ENCODE measurements around the gene ADAMTS12.

The ADAMTS12 gene

GRCh38 chr5:33611877-33612276 is 279.9 kb downstream of the ADAMTS12 start:
- in situ Hi-C loops (cut with MboI; ENCODE audit: low sequenced_read_pairs): no loop called here

- in situ Hi-C loops (cut with MboI; ENCODE audit: low sequenced_read_pairs): no loop called here
These were observed 283.3 kb downstream of the ADAMTS12 start for GRCh38 chr5:33608344-33609041.

- in situ Hi-C loops (cut with MboI; ENCODE audit: low sequenced_read_pairs): no loop called here
These were observed 287.3 kb downstream of the ADAMTS12 start for GRCh38 chr5:33604503-33604902.

GRCh38 chr5:33601881-33602280 is 289.9 kb downstream of the ADAMTS12 start:
- in situ Hi-C loops (cut with MboI; ENCODE audit: low sequenced_read_pairs): no loop called here

GRCh38 chr5:33595303-33595702 is 296.5 kb downstream of the ADAMTS12 start:
- in situ Hi-C loops (cut with MboI; ENCODE audit: low sequenced_read_pairs): no loop called here

GRCh38 chr5:33594006-33594405 is 297.8 kb downstream of the ADAMTS12 start:
- in situ Hi-C loops (cut with MboI; ENCODE audit: low sequenced_read_pairs): no loop called here

GRCh38 chr5:33592245-33592644 is 299.5 kb downstream of the ADAMTS12 start:
- in situ Hi-C loops (cut with MboI; ENCODE audit: low sequenced_read_pairs): no loop called here

GRCh38 chr5:33588654-33589372 is 303.0 kb downstream of the ADAMTS12 start:
- in situ Hi-C loops (cut with MboI; ENCODE audit: low sequenced_read_pairs): no loop called here

- in situ Hi-C loops (cut with MboI; ENCODE audit: low sequenced_read_pairs): no loop called here
These were observed 308.5 kb downstream of the ADAMTS12 start for GRCh38 chr5:33583332-33583731.

- in situ Hi-C loops (cut with MboI; ENCODE audit: low sequenced_read_pairs): no loop called here
These were observed 309.4 kb downstream of the ADAMTS12 start for GRCh38 chr5:33582417-33582816.

- in situ Hi-C loops (cut with MboI; ENCODE audit: low sequenced_read_pairs): no loop called here
These were observed 312.0 kb downstream of the ADAMTS12 start for GRCh38 chr5:33579789-33580188.

GRCh38 chr5:33579152-33579551 is 312.6 kb downstream of the ADAMTS12 start:
- in situ Hi-C loops (cut with MboI; ENCODE audit: low sequenced_read_pairs): no loop called here

- in situ Hi-C loops (cut with MboI; ENCODE audit: low sequenced_read_pairs): no loop called here
These were observed 314.8 kb downstream of the ADAMTS12 start for GRCh38 chr5:33576726-33577590.

GRCh38 chr5:33565324-33565723 is 326.5 kb downstream of the ADAMTS12 start:
- in situ Hi-C loops (cut with MboI; ENCODE audit: low sequenced_read_pairs): no loop called here

GRCh38 chr5:33563983-33564908 is 327.5 kb downstream of the ADAMTS12 start:
- in situ Hi-C loops (cut with MboI; ENCODE audit: low sequenced_read_pairs): no loop called here

- in situ Hi-C loops (cut with MboI; ENCODE audit: low sequenced_read_pairs): no loop called here
These were observed 328.3 kb downstream of the ADAMTS12 start for GRCh38 chr5:33563530-33563929.

GRCh38 chr5:33558489-33558888 is 333.3 kb downstream of the ADAMTS12 start:
- in situ Hi-C loops (cut with MboI; ENCODE audit: low sequenced_read_pairs): no loop called here

- in situ Hi-C loops (cut with MboI; ENCODE audit: low sequenced_read_pairs): no loop called here
These were observed 334.2 kb downstream of the ADAMTS12 start for GRCh38 chr5:33557605-33558004.

GRCh38 chr5:33556330-33557328 is 335.2 kb downstream of the ADAMTS12 start:
- in situ Hi-C loops (cut with MboI; ENCODE audit: low sequenced_read_pairs): no loop called here

Data from HL-60/S4 (cell line).